Measurements from ENCODE around the gene TSNAX. TPM values are rescaled to one million over a fixed set of nuclear protein-coding genes. Genes with fewer than 3 reads are reported as not detected.

Gene TSNAX
- total and polyA plus RNA-seq, 2 of the 4 experiments (the other 2 are of a cell fraction) = 19.6 to 60.6 TPM

GRCh38 chr1:231515748-231516147 lies 12.7 kb upstream of the TSNAX start:
- Histone ChIP-seq H3K9me1 (ENCODE audit: insufficient read depth, low read length) (no peaks in the 10 kb centered on the region), H3K14ac (replicated peaks; ENCODE audit: low read depth, low read length) (no peak overlapping the region), H4K5ac (ENCODE audit: low read depth, low read length) (no peak overlapping the region), H3K9ac (ENCODE audit: low read depth, low read length) (no peak overlapping the region), H3K56ac (ENCODE audit: extremely low read depth, insufficient read depth, low read length) (no peak overlapping the region), H4K91ac (ENCODE audit: insufficient read depth, low read depth, low read length) (no peak overlapping the region), H2BK120ac (ENCODE audit: low read depth, low read length) (no peak overlapping the region), H2AFZ (replicated peaks; ENCODE audit: low read length, poor library complexity) (no peak overlapping the region), H3K4me2 (ENCODE audit: low read depth, low read length) (no peak overlapping the region), H3K27me3 (ENCODE audit: control insufficient read depth, insufficient read depth, low read length) (no peaks in the 10 kb centered on the region), H3K4ac (ENCODE audit: low read depth, low read length) (no peak overlapping the region), H3K9me3 (ENCODE audit: control insufficient read depth, insufficient read depth, low read length) (no peaks in the 10 kb centered on the region), H3K36me3 (ENCODE audit: control insufficient read depth, insufficient read depth, low read length) (no peaks in the 10 kb centered on the region), H2AK5ac (ENCODE audit: low read depth, low read length) (no peak overlapping the region), H4K20me1 (ENCODE audit: insufficient read depth, low read length) (no peaks in the 10 kb centered on the region), H3K4me3 (ENCODE audit: insufficient read depth, low read depth, low read length) (no peak overlapping the region), H2BK20ac (ENCODE audit: low read depth, low read length) (no peak overlapping the region), H3K23ac (ENCODE audit: low read depth, low read length) (no peak overlapping the region), H2BK5ac (ENCODE audit: low read depth, low read length, poor library complexity, severe bottlenecking) (no peak overlapping the region), H3K27ac (ENCODE audit: insufficient read depth, low read length) (no peak overlapping the region), H4K8ac (ENCODE audit: low read depth in 2 of 2, low read length in 2 of 2) (no peak overlapping the region), H3K18ac (ENCODE audit: low read depth, low read length) (no peak overlapping the region), H3K4me1 (ENCODE audit: control insufficient read depth, insufficient read depth, low read length) (no peaks in the 10 kb centered on the region), H2BK15ac (ENCODE audit: low read depth, low read length) (no peak overlapping the region), H3K79me1 (ENCODE audit: low read depth in 1 of 2, low read length in 2 of 2) (no peaks in the 10 kb centered on the region), H2AK9ac (replicated peaks; ENCODE audit: low read depth, low read length, poor library complexity) (no peak overlapping the region)
- DNase-seq (no peak), ATAC-seq (ENCODE audit: low read depth) (no peak)
- ChIA-PET POLR2A (ENCODE audit: unreplicated experiment) (no interaction called here), CTCF (no interaction called here)
- dilution Hi-C loops (cut with HindIII; ENCODE audit: low sequenced_read_pairs, unreplicated experiment) (no loop called here), in situ Hi-C loops (cut with MboI; ENCODE audit: low sequenced_read_pairs) (no loop called here), intact Hi-C loops (cut with micrococcal nuclease) (no loop called here)
- TF ChIP-seq RCOR1 (IDR thresholded peaks at IDR 0.05; ENCODE audit: insufficient replicate concordance, low read length) (no peak), CEBPB (IDR thresholded peaks at IDR 0.05; ENCODE audit: low read depth, low read length) (no peak), MAZ (IDR thresholded peaks at IDR 0.05; ENCODE audit: borderline replicate concordance, low read depth, low read length) (no peak), MXI1 (IDR thresholded peaks at IDR 0.05; ENCODE audit: borderline replicate concordance, low read depth, low read length) (no peak), BHLHE40 (IDR thresholded peaks at IDR 0.05; ENCODE audit: low read depth, low read length) (no peak), RFX5 (IDR thresholded peaks at IDR 0.05; ENCODE audit: low read depth, low read length) (no peak), NFE2L2 (IDR thresholded peaks at IDR 0.05; ENCODE audit: low read depth, low read length) (no peak), RAD21 (IDR thresholded peaks at IDR 0.05; ENCODE audit: low read length) (no peak), CHD1 (IDR thresholded peaks at IDR 0.05; ENCODE audit: low read depth, low read length) (no peak)
- TF ChIP-seq, protein P1, sequence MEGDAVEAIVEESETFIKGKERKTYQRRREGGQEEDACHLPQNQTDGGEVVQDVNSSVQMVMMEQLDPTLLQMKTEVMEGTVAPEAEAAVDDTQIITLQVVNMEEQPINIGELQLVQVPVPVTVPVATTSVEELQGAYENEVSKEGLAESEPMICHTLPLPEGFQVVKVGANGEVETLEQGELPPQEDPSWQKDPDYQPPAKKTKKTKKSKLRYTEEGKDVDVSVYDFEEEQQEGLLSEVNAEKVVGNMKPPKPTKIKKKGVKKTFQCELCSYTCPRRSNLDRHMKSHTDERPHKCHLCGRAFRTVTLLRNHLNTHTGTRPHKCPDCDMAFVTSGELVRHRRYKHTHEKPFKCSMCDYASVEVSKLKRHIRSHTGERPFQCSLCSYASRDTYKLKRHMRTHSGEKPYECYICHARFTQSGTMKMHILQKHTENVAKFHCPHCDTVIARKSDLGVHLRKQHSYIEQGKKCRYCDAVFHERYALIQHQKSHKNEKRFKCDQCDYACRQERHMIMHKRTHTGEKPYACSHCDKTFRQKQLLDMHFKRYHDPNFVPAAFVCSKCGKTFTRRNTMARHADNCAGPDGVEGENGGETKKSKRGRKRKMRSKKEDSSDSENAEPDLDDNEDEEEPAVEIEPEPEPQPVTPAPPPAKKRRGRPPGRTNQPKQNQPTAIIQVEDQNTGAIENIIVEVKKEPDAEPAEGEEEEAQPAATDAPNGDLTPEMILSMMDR (conservative IDR thresholded peaks at IDR 0.05; ENCODE audit: low read depth, low read length) = no peak
- WGBS, 2 experiments (ENCODE audit: extremely low coverage in 2 of 2, insufficient read length in 1 of 2) = no CpG with 5 or more reads among the region's 2 CpGs
- no TSS peak for BruUV-seq (replicated peaks)

Measured in IMR-90 (cell line).